ENCODE data around the gene ESYT2. TPM values are rescaled to one million over a fixed set of nuclear protein-coding genes. Genes with fewer than 3 reads are reported as not detected.
"Not testable (repeated sequence)": the region's sequence is repeated elsewhere in the genome, so short reads cannot be mapped to it uniquely, and the experiment has no call there.

ESYT2 gene
- polyA plus RNA-seq, 1 of the 3 experiments (the other 2 are of a cell fraction): 34.2 TPM

DNA sequence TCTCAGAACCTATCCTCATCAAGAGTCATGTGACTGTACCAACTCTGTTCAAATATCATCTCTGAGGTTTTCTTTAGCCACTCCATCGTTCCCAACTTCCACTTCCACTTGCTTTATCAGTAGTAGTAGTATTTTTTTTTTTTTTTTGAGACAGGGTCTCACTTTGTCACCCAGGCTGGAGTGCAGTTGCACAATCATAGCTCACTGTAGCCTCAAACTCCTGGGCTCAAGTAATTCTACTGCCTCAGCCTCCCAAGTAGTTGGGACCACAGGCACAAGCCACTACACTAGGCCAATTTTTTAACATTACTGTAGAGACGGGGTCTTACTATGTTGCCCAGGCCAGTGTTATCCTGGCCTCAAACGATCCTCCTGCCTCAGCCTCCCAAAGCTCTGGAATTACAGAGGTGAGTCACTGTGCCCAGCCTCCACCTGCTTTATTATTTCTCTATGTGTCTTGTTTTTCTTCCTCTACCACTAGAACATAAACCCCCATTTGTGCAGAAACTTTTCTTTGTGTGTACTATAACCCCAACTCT, 130.6 kb downstream of the ESYT2 start (continued):
- TF ChIP-seq NRF1 (IDR thresholded peaks at IDR 0.05; ENCODE audit: low read depth, low read length) (no peak), TEAD4 (IDR thresholded peaks at IDR 0.05; ENCODE audit: borderline replicate concordance, insufficient read depth) (no peak), YY1 (IDR thresholded peaks at IDR 0.05; ENCODE audit: low read depth) (no peak), ELF1 (IDR thresholded peaks at IDR 0.05) (no peak), MXI1 (IDR thresholded peaks at IDR 0.05; ENCODE audit: low read depth, low read length) (no peak), FOSL2 (IDR thresholded peaks at IDR 0.05; ENCODE audit: borderline replicate concordance, low read depth) (no peak)
- TF ChIP-seq, protein P1, sequence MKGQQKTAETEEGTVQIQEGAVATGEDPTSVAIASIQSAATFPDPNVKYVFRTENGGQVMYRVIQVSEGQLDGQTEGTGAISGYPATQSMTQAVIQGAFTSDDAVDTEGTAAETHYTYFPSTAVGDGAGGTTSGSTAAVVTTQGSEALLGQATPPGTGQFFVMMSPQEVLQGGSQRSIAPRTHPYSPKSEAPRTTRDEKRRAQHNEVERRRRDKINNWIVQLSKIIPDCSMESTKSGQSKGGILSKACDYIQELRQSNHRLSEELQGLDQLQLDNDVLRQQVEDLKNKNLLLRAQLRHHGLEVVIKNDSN (IDR thresholded peaks at IDR 0.05; ENCODE audit: borderline replicate concordance, low read depth): no peak
- TF ChIP-seq, protein P2, sequence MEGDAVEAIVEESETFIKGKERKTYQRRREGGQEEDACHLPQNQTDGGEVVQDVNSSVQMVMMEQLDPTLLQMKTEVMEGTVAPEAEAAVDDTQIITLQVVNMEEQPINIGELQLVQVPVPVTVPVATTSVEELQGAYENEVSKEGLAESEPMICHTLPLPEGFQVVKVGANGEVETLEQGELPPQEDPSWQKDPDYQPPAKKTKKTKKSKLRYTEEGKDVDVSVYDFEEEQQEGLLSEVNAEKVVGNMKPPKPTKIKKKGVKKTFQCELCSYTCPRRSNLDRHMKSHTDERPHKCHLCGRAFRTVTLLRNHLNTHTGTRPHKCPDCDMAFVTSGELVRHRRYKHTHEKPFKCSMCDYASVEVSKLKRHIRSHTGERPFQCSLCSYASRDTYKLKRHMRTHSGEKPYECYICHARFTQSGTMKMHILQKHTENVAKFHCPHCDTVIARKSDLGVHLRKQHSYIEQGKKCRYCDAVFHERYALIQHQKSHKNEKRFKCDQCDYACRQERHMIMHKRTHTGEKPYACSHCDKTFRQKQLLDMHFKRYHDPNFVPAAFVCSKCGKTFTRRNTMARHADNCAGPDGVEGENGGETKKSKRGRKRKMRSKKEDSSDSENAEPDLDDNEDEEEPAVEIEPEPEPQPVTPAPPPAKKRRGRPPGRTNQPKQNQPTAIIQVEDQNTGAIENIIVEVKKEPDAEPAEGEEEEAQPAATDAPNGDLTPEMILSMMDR (IDR thresholded peaks at IDR 0.05): no peak

DNA sequence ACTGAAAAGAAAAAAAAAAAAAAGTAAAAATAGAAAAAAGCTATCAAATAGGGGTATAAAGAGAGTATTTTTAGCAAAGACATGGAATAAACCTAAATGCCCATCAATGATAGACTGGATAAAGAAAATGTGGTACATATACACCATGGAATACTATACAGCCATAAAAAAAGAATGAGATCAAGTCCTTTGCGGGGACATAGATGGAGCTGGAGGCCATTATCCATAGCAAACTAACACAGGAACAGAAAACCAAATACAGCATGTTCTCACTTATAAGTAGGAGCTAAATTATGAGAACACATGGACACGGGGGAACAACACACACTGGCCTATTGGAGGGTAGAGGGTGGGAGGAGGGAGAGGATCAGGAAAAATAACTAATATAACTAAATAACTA, 131.7 kb downstream of the ESYT2 start:
- Histone ChIP-seq H3K36me3 (replicated peaks in 1 of 2; ENCODE audit: control insufficient read depth in 1 of 2, insufficient read depth in 2 of 2, low read length in 1 of 2) (peaks cover 23 to 52% of the 10 kb centered on the region in 2 experiments), H3K79me2 (ENCODE audit: insufficient read depth) (peaks cover 100% of the 10 kb centered on the region)
- H4K20me1 ChIP-seq (ENCODE audit: insufficient read depth); H3K27ac ChIP-seq (ENCODE audit: low read depth in 2 of 2, low read length in 1 of 2); H3K9ac ChIP-seq; H3K9me3 ChIP-seq; H3K4me1 ChIP-seq (ENCODE audit: control insufficient read depth in 1 of 2, insufficient read depth in 2 of 2, low read depth in 1 of 2, low read length in 1 of 2); H3F3A ChIP-seq (replicated peaks; ENCODE audit: insufficient read depth); H3K27me3 ChIP-seq (ENCODE audit: insufficient read depth); DNase-seq; H3K4me3 ChIP-seq (ENCODE audit: low read depth in 2 of 2, low read length in 1 of 2); H3K4me2 ChIP-seq; H3K9me2 ChIP-seq; H2AFZ ChIP-seq (ENCODE audit: low read depth); POLR2A ChIA-PET: not testable (repeated sequence)
- WGBS (ENCODE audit: low lambda C conversion rate): 97% methylated on average over 2 of the region's 2 CpGs
- CTCF ChIA-PET: interaction anchor here (0.9 to 5.5 kb wide), 3 partner anchors 202 to 280 kb away, joined by 3 to 69 read pairs (median 6); no protein-coding TSS in a partner anchor

DNA sequence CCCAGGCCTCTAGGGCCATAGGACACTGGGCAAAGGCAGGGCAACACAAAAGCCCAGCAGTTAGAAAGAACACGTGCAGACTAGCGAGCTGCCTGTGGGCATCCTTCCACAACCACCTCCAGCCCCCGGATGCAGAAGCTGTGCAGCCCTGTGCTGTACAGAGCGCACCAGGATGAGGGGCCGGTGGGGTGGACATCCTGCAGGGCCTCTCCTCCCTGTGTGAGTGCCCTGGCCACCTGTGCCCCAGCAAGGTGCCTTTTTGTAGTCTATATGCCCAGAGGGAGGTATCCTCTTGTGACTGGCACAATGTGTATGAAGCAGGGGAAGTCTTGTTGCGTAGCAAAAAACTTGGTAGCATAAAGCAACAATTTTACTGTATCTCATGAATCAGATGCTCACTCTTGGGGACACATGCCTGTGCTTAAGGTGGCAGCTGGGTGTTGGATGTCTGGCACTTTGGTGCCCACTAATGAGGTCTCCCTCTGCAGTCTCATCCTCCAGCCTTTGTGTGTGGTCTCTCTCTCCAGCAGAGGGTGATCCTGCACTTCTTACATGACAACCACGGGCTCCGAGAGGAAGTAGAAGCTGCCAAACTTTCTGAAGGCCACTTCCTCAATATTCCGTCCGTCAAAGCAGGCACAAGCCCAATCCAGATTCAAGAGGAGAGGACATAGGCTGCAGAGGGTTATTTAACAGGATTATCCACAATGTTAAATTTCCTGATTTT, 133.4 kb downstream of the ESYT2 start:
- 0 out of 2 replicates have a peak overlapping the region, but pooled peaks have one; percentile 3 for H3K4me2 ChIP-seq
- H2AFZ ChIP-seq (ENCODE audit: low read depth): peak overlapping the region; percentile 77

More for the DNA sequence above, 133.4 kb downstream of the ESYT2 start:
- DNase-seq: peak; percentile 62
- no peak overlapping the region for H3K4me3 ChIP-seq (ENCODE audit: low read depth in 2 of 2, low read length in 1 of 2)
- H3K27ac ChIP-seq (ENCODE audit: low read depth in 2 of 2, low read length in 1 of 2): peak overlapping the region; percentile 7 to 26; a peak in 2 of 4 replicates
- peaks cover 87% of the 10 kb centered on the region for H3K79me2 ChIP-seq (ENCODE audit: insufficient read depth)
- H4K20me1 ChIP-seq (ENCODE audit: insufficient read depth): no peaks in the 10 kb centered on the region
- H3F3A ChIP-seq (replicated peaks; ENCODE audit: insufficient read depth): no peaks in the 10 kb centered on the region
- TF ChIP-seq, protein P3, sequence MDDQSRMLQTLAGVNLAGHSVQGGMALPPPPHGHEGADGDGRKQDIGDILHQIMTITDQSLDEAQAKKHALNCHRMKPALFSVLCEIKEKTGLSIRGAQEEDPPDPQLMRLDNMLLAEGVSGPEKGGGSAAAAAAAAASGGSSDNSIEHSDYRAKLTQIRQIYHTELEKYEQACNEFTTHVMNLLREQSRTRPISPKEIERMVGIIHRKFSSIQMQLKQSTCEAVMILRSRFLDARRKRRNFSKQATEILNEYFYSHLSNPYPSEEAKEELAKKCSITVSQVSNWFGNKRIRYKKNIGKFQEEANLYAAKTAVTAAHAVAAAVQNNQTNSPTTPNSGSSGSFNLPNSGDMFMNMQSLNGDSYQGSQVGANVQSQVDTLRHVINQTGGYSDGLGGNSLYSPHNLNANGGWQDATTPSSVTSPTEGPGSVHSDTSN (IDR thresholded peaks at IDR 0.05): no peak
- TF ChIP-seq, protein P2 (IDR thresholded peaks at IDR 0.05): peak; percentile 79
- TF ChIP-seq, protein P4, sequence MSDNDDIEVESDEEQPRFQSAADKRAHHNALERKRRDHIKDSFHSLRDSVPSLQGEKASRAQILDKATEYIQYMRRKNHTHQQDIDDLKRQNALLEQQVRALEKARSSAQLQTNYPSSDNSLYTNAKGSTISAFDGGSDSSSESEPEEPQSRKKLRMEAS (IDR thresholded peaks at IDR 0.05; ENCODE audit: low read depth): no peak
- TF ChIP-seq CHD2 (IDR thresholded peaks at IDR 0.05; ENCODE audit: low read length, partially characterized antibody) (peak; percentile 39), SMC3 (IDR thresholded peaks at IDR 0.05; ENCODE audit: low read depth, low read length) (peak; percentile 73), ELF1 (IDR thresholded peaks at IDR 0.05) (peak; percentile 66; the same call in 1 of the 2 replicates), RAD21 (IDR thresholded peaks at IDR 0.05; ENCODE audit: low read length) (peak; percentile 89), NFIC (IDR thresholded peaks at IDR 0.05; ENCODE audit: borderline replicate concordance) (peak; percentile 47)
- TF ChIP-seq, protein P5, sequence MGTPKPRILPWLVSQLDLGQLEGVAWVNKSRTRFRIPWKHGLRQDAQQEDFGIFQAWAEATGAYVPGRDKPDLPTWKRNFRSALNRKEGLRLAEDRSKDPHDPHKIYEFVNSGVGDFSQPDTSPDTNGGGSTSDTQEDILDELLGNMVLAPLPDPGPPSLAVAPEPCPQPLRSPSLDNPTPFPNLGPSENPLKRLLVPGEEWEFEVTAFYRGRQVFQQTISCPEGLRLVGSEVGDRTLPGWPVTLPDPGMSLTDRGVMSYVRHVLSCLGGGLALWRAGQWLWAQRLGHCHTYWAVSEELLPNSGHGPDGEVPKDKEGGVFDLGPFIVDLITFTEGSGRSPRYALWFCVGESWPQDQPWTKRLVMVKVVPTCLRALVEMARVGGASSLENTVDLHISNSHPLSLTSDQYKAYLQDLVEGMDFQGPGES (IDR thresholded peaks at IDR 0.05; ENCODE audit: low read depth, low read length): no peak
- peaks cover 0 to 2% of the 10 kb centered on the region in 2 experiments; a peak in 1 of 4 replicates for H3K4me1 ChIP-seq (ENCODE audit: control insufficient read depth in 1 of 2, insufficient read depth in 2 of 2, low read depth in 1 of 2, low read length in 1 of 2)
- no peaks in the 10 kb centered on the region for H3K9me3 ChIP-seq
- H3K9ac ChIP-seq: no peak overlapping the region
- H3K9me2 ChIP-seq: no peaks in the 10 kb centered on the region
- CTCF ChIA-PET: interaction anchor here (0.6 to 5.5 kb wide), 23 partner anchors 10 to 452 kb away, joined by 3 to 69 read pairs (median 4); partner anchors contain the start of genes DYNC2I1 and NCAPG2
- POLR2A ChIA-PET: interaction anchor here (1.9 kb wide), 1 partner anchor 9 kb away, joined by 7 read pairs; the partner anchor contains the start of gene NCAPG2
- H3K36me3 ChIP-seq (replicated peaks in 1 of 2; ENCODE audit: control insufficient read depth in 1 of 2, insufficient read depth in 2 of 2, low read length in 1 of 2): peaks cover 19 to 53% of the 10 kb centered on the region in 2 experiments
- 67% methylated on average over 9 of the region's 10 CpGs for WGBS (ENCODE audit: low lambda C conversion rate)
- no peaks in the 10 kb centered on the region for H3K27me3 ChIP-seq (ENCODE audit: insufficient read depth)

All from SK-N-SH (cell line).